SK-N-SH treated with all-trans-retinoic acid at 6 μM for 48 hours (cell line): Measurements from ENCODE around the gene SLC25A48.

Experiments used
- ARNTL ChIP-seq: fragments of 450-650 bp; formaldehyde crosslinking; IDR thresholded peaks from 2 replicates; pipeline ENCODE4 v1.5.0; 2020; ENCODE audit warnings: low read depth, mild to moderate bottlenecking, moderate library complexity, borderline replicate concordance
- BACH2 ChIP-seq: fragments of 250-450 bp; sonication (Bioruptor Pico); IDR thresholded peaks from 2 replicates; pipeline ENCODE4 v1.9.0; 2021; ENCODE audit warnings: mild to moderate bottlenecking, borderline replicate concordance
- ISL1 ChIP-seq: fragments of 250-450 bp; sonication (Bioruptor Pico); IDR thresholded peaks from 2 replicates; pipeline ENCODE4 v2.1.2; 2022; ENCODE audit warnings: mild to moderate bottlenecking, moderate library complexity
- PPARA ChIP-seq: fragments of 250-450 bp; sonication (Bioruptor Pico); IDR thresholded peaks from 2 replicates; pipeline ENCODE4 v1.5.0; 2020; ENCODE audit warnings: mild to moderate bottlenecking, borderline replicate concordance
- RARB ChIP-seq: fragments of 250-450 bp; sonication (Bioruptor Pico); IDR thresholded peaks from 2 replicates; pipeline ENCODE4 v1.8.0; 2021; ENCODE audit warnings: mild to moderate bottlenecking, moderate library complexity
- SNAI2 ChIP-seq: fragments of 250-450 bp; sonication (Bioruptor Pico); IDR thresholded peaks from 2 replicates; pipeline ENCODE4 v1.5.0; 2020; ENCODE audit warnings: mild to moderate bottlenecking, moderate library complexity
- ZFP3 ChIP-seq: fragments of 250-450 bp; sonication (Bioruptor Pico); IDR thresholded peaks from 2 replicates; pipeline ENCODE4 v1.5.0; 2020; ENCODE audit warnings: mild to moderate bottlenecking, moderate library complexity
- ZFP30 ChIP-seq: fragments of 450-650 bp; formaldehyde crosslinking; IDR thresholded peaks from 2 replicates; pipeline ENCODE4 v1.5.0; 2022; ENCODE audit warnings: mild to moderate bottlenecking, moderate library complexity
- ZNF8 ChIP-seq: fragments of 450-650 bp; formaldehyde crosslinking; IDR thresholded peaks from 2 replicates; pipeline ENCODE4 v1.5.0; 2020; ENCODE audit warnings: mild to moderate bottlenecking, moderate library complexity
- TF ChIP-seq, protein P1 (sequence below): fragments of 250-450 bp; sonication (Bioruptor Pico); IDR thresholded peaks from 2 replicates; pipeline ENCODE4 v1.8.0; 2020; ENCODE audit warnings: mild to moderate bottlenecking, moderate library complexity, borderline replicate concordance
- TF ChIP-seq, protein P2 (sequence below): fragments of 250-450 bp; sonication (Bioruptor Pico); IDR thresholded peaks from 2 replicates; pipeline ENCODE4 v1.5.1; 2020; ENCODE audit warnings: low read depth, mild to moderate bottlenecking, moderate library complexity

DNA sequence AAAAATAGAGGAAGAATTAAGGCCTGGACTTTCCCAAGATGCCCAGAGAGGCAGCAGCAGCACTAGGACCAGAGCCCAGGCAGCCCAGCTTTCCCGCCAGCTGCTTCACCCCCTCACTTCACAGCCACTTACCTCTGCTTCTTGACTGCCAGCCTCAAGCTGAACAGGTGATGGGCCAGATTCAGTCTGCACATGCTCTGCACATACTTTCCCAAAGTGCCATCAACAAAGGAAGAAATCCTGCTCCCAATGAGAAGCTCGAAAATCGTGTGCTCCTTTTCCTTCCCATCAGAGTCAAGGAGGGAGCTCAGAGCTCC, 4.1 kb upstream of the SLC25A48 start:
- TF ChIP-seq, protein P1, sequence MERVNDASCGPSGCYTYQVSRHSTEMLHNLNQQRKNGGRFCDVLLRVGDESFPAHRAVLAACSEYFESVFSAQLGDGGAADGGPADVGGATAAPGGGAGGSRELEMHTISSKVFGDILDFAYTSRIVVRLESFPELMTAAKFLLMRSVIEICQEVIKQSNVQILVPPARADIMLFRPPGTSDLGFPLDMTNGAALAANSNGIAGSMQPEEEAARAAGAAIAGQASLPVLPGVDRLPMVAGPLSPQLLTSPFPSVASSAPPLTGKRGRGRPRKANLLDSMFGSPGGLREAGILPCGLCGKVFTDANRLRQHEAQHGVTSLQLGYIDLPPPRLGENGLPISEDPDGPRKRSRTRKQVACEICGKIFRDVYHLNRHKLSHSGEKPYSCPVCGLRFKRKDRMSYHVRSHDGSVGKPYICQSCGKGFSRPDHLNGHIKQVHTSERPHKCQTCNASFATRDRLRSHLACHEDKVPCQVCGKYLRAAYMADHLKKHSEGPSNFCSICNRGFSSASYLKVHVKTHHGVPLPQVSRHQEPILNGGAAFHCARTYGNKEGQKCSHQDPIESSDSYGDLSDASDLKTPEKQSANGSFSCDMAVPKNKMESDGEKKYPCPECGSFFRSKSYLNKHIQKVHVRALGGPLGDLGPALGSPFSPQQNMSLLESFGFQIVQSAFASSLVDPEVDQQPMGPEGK = no peak
- TF ChIP-seq ZFP3 (CRISPR knock-in tag) = no peak
- no peak for TF ChIP-seq ARNTL
- TF ChIP-seq, protein P2, sequence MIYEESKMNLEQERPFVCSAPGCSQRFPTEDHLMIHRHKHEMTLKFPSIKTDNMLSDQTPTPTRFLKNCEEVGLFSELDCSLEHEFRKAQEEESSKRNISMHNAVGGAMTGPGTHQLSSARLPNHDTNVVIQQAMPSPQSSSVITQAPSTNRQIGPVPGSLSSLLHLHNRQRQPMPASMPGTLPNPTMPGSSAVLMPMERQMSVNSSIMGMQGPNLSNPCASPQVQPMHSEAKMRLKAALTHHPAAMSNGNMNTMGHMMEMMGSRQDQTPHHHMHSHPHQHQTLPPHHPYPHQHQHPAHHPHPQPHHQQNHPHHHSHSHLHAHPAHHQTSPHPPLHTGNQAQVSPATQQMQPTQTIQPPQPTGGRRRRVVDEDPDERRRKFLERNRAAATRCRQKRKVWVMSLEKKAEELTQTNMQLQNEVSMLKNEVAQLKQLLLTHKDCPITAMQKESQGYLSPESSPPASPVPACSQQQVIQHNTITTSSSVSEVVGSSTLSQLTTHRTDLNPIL (CRISPR knock-in tag) = no peak
- no peak for TF ChIP-seq ZFP30 (CRISPR knock-in tag)
- TF ChIP-seq BACH2 (CRISPR knock-in tag) = no peak
- no peak for TF ChIP-seq ZNF8 (CRISPR knock-in tag)
- TF ChIP-seq RARB = no peak
- TF ChIP-seq ISL1 (CRISPR knock-in tag) = no peak
- TF ChIP-seq SNAI2 (CRISPR knock-in tag) = no peak
- TF ChIP-seq PPARA (CRISPR knock-in tag) = no peak
